H1 (cell line): ENCODE results near the gene EIF4EBP2. TPM values are rescaled to one million over a fixed set of nuclear protein-coding genes. Genes with fewer than 3 reads are reported as not detected.

ENCODE experiments used
- CTCF ChIA-PET: fragments of 300-600 bp; sonication (Branson Sonifier 250); formaldehyde crosslinking; loops from one replicate; lab custom pipeline; 2021; ENCODE audit not compliant: partially characterized antibody; lab: Charles Lee
- POLR2A ChIA-PET: fragments of 300-600 bp; sonication (Branson Sonifier 250); formaldehyde crosslinking; loops from one replicate; lab custom pipeline; 2021; ENCODE audit warnings: inconsistent platforms; ENCODE audit not compliant: partially characterized antibody; lab: Charles Lee
- DNase-seq, 2 experiments: peaks; one replicate each; pipeline versions ENCODE4 v3.0.0 to v3.0.0-alpha.2; 2010 to 2022; ENCODE audit warnings: low spot score in 2 of 2, low read depth in 1 of 2, mixed read lengths in 1 of 2
- FAIRE-seq: peaks from 2 replicates; lab custom pipeline; 2011; peaks lifted over from hg19 to GRCh38; lab: Jason Lieb, UNC
- H2AFZ ChIP-seq: 2 replicates; pipeline ENCODE4 v1.8.1; 2012; ENCODE audit warnings: low read length, inconsistent platforms
- H2AK5ac ChIP-seq: 2 replicates; pipeline ENCODE4 v1.6.1; 2013; ENCODE audit warnings: low read depth, low read length
- H2BK120ac ChIP-seq: replicated peaks from 2 replicates; pipeline ENCODE3; 2013; ENCODE audit warnings: low read depth, low read length, inconsistent platforms
- H2BK12ac ChIP-seq: 2 replicates; pipeline ENCODE4 v1.6.1; 2013; ENCODE audit warnings: low read depth, low read length
- H2BK15ac ChIP-seq: 2 replicates; pipeline ENCODE4 v1.6.1; 2013; ENCODE audit warnings: low read length
- H2BK20ac ChIP-seq: 2 replicates; pipeline ENCODE4 v1.6.1; 2013; ENCODE audit warnings: low read length
- H2BK5ac ChIP-seq: 2 replicates; pipeline ENCODE4 v1.6.1; 2013; ENCODE audit warnings: low read depth, low read length
- H3K14ac ChIP-seq: 2 replicates; pipeline ENCODE4 v1.6.1; 2013; ENCODE audit warnings: inconsistent platforms; ENCODE audit not compliant: insufficient read length
- H3K18ac ChIP-seq: 2 replicates; pipeline ENCODE4 v1.6.1; 2013; ENCODE audit warnings: low read length; ENCODE audit errors: extremely low read depth
- H3K23ac ChIP-seq: 2 replicates; pipeline ENCODE4 v1.6.1; 2013; ENCODE audit warnings: inconsistent platforms; ENCODE audit not compliant: insufficient read length
- H3K23me2 ChIP-seq: 2 replicates; pipeline ENCODE4 v1.6.1; 2013; ENCODE audit warnings: low read depth, low read length
- H3K27ac ChIP-seq: 2 replicates; pipeline ENCODE4 v1.6.1; 2011; ENCODE audit warnings: low read depth, low read length, inconsistent platforms
- H3K27me3 ChIP-seq, 4 experiments: replicated peaks in 1 of 4; 1 replicate in 1 of 4; 2 replicates in 3 of 4; pipeline versions ENCODE4 v1.6.1 to v1.8.1; 2011 to 2013; ENCODE audit warnings: low read length in 3 of 4, mild to moderate bottlenecking in 3 of 4, inconsistent platforms in 2 of 4, mixed read lengths in 2 of 4, moderate library complexity in 1 of 4; ENCODE audit not compliant: control insufficient read depth in 3 of 4, insufficient read depth in 3 of 4; ENCODE audit errors: extremely low read depth in 1 of 4
- H3K36me3 ChIP-seq, 4 experiments: 2 replicates each; pipeline versions ENCODE4 v1.6.1 to v1.8.1; 2011 to 2013; ENCODE audit warnings: mild to moderate bottlenecking in 4 of 4, low read length in 3 of 4, moderate library complexity in 2 of 4, control low read depth in 1 of 4, inconsistent platforms in 1 of 4; ENCODE audit not compliant: insufficient read depth in 4 of 4, control insufficient read depth in 2 of 4
- H3K4ac ChIP-seq: replicated peaks from 2 replicates; pipeline ENCODE3; 2013; ENCODE audit warnings: low read length, low read depth, mixed read lengths, inconsistent platforms; ENCODE audit not compliant: insufficient read length
- H3K4me1 ChIP-seq, 4 experiments: replicated peaks in 1 of 4; 1 replicate in 1 of 4; 2 replicates in 3 of 4; pipeline versions ENCODE4 v1.6.1 to v1.8.1; 2011 to 2013; ENCODE audit warnings: low read length in 3 of 4, inconsistent platforms in 2 of 4, mixed read lengths in 1 of 4; ENCODE audit not compliant: insufficient read depth in 4 of 4, control insufficient read depth in 3 of 4
- H3K4me2 ChIP-seq, 2 experiments: 2 replicates each; pipeline versions ENCODE4 v1.6.1 to v1.8.1; 2011 to 2013; ENCODE audit warnings: low read depth in 2 of 2, low read length in 2 of 2, control low read depth in 1 of 2, inconsistent platforms in 1 of 2, mild to moderate bottlenecking in 1 of 2; ENCODE audit not compliant: insufficient read depth in 1 of 2
- H3K4me3 ChIP-seq, 4 experiments: fragments of 200-600, 300-600 bp in 1 of 4; sonication (generic), shearing (Covaris generic), sonication (Bioruptor Twin) in 1 of 4; 2 replicates each; pipeline versions ENCODE4 v1.5.1 to v1.8.1; 2011 to 2016; ENCODE audit warnings: low read length in 4 of 4, low read depth in 3 of 4, control low read depth in 2 of 4, inconsistent platforms in 2 of 4, mild to moderate bottlenecking in 2 of 4, mixed read lengths in 1 of 4, moderate library complexity in 1 of 4; ENCODE audit not compliant: insufficient read depth in 2 of 4; ENCODE audit errors: extremely low read depth in 1 of 4
- H3K56ac ChIP-seq: replicated peaks from 2 replicates; pipeline ENCODE3; 2013; ENCODE audit warnings: low read depth, mild to moderate bottlenecking, mixed read lengths, low read length, inconsistent platforms; ENCODE audit not compliant: insufficient read length
- H3K79me1 ChIP-seq: 2 replicates; pipeline ENCODE4 v1.6.1; 2013; ENCODE audit warnings: low read depth, low read length, control low read depth
- H3K79me2 ChIP-seq, 2 experiments: 2 replicates each; pipeline versions ENCODE4 v1.6.1 to v1.8.1; 2012 to 2013; ENCODE audit warnings: low read length in 2 of 2, mild to moderate bottlenecking in 2 of 2, inconsistent platforms in 1 of 2; ENCODE audit not compliant: insufficient read depth in 2 of 2, control insufficient read depth in 1 of 2
- H3K9ac ChIP-seq, 4 experiments: replicated peaks in 1 of 4; 1 replicate in 1 of 4; 2 replicates in 3 of 4; pipeline versions ENCODE4 v1.6.1 to v1.8.1; 2011 to 2013; ENCODE audit warnings: low read depth in 3 of 4, low read length in 3 of 4, control low read depth in 2 of 4, mild to moderate bottlenecking in 2 of 4, moderate library complexity in 2 of 4, inconsistent platforms in 1 of 4; ENCODE audit errors: extremely low read depth in 1 of 4
- H3K9me3 ChIP-seq, 2 experiments: 2 replicates each; pipeline versions ENCODE4 v1.6.1 to v1.8.1; 2012 to 2013; ENCODE audit warnings: mild to moderate bottlenecking in 2 of 2, moderate library complexity in 2 of 2, control low read depth in 1 of 2, inconsistent platforms in 1 of 2, low read depth in 1 of 2, low read length in 1 of 2, mixed read lengths in 1 of 2; ENCODE audit not compliant: insufficient read depth in 2 of 2
- H4K20me1 ChIP-seq, 2 experiments: replicated peaks in 1 of 2; 2 replicates each; pipeline versions ENCODE3 to v1.8.1; 2011 to 2013; ENCODE audit warnings: inconsistent platforms in 2 of 2, low read length in 2 of 2, mild to moderate bottlenecking in 1 of 2; ENCODE audit not compliant: insufficient read depth in 2 of 2, control insufficient read depth in 1 of 2
- H4K5ac ChIP-seq: 2 replicates; pipeline ENCODE4 v1.6.1; 2013; ENCODE audit warnings: low read length, low read depth, mixed read lengths, inconsistent platforms; ENCODE audit not compliant: insufficient read length
- H4K8ac ChIP-seq: 2 replicates; pipeline ENCODE4 v1.8.0; 2013; ENCODE audit warnings: mild to moderate bottlenecking, moderate library complexity, low read length, inconsistent platforms; ENCODE audit not compliant: insufficient read depth; ENCODE audit errors: extremely low read depth
- H4K91ac ChIP-seq: replicated peaks from 2 replicates; pipeline ENCODE3; 2013; ENCODE audit warnings: low read length, mixed read lengths, inconsistent platforms; ENCODE audit not compliant: insufficient read length
- CEBPB ChIP-seq: IDR thresholded peaks from 2 replicates; pipeline ENCODE4 v1.6.1; 2012; ENCODE audit warnings: low read depth, low read length
- FOSL1 ChIP-seq: IDR thresholded peaks from 2 replicates; pipeline ENCODE4 v1.6.1; 2011; ENCODE audit warnings: mild to moderate bottlenecking, low read depth, low read length, moderate library complexity; ENCODE audit not compliant: insufficient read depth
- GABPA ChIP-seq: IDR thresholded peaks from 2 replicates; pipeline ENCODE4 v1.6.1; 2011; ENCODE audit warnings: mild to moderate bottlenecking, low read length, moderate library complexity, borderline replicate concordance; ENCODE audit not compliant: insufficient read depth
- HDAC2 ChIP-seq, 2 experiments: fragments of 300-600 bp in 1 of 2; sonication (generic) in 1 of 2; IDR thresholded peaks; 2 replicates each; pipeline ENCODE4 v1.6.1; 2011 to 2012; ENCODE audit warnings: low read depth in 2 of 2, low read length in 2 of 2, mild to moderate bottlenecking in 2 of 2, moderate library complexity in 2 of 2, borderline replicate concordance in 1 of 2, inconsistent platforms in 1 of 2
- KDM1A ChIP-seq: fragments of 200-600, 300-600 bp; sonication (generic); IDR thresholded peaks from 2 replicates; pipeline ENCODE4 v1.7.1; 2016; ENCODE audit warnings: mild to moderate bottlenecking, low read length, borderline replicate concordance
- KDM4A ChIP-seq: IDR thresholded peaks from one replicate; pipeline ENCODE4 v1.7.1; 2012; ENCODE audit warnings: low read depth, mild to moderate bottlenecking, moderate library complexity, low read length, inconsistent platforms; ENCODE audit not compliant: severe bottlenecking
- POLR2A ChIP-seq, 2 experiments: IDR thresholded peaks; 1 replicate in 1 of 2; 2 replicates in 1 of 2; pipeline ENCODE4 v1.6.1; 2011; ENCODE audit warnings: low read depth in 2 of 2, low read length in 2 of 2, mild to moderate bottlenecking in 2 of 2; ENCODE audit errors: control extremely low read depth in 1 of 2
- RAD21 ChIP-seq, 2 experiments: IDR thresholded peaks in 1 of 2; conservative IDR thresholded peaks in 1 of 2; 2 replicates each; pipeline ENCODE4 v1.6.1; 2011; ENCODE audit warnings: low read depth in 2 of 2, low read length in 2 of 2, improper control_type of control experiment in 1 of 2, inconsistent platforms in 1 of 2, mild to moderate bottlenecking in 1 of 2, moderate library complexity in 1 of 2
- RBBP5 ChIP-seq: IDR thresholded peaks from 2 replicates; pipeline ENCODE4 v1.7.1; 2012; ENCODE audit warnings: low read depth, mild to moderate bottlenecking, inconsistent platforms, low read length, moderate library complexity, borderline replicate concordance
- SUZ12 ChIP-seq: fragments of 200-600 bp; sonication (generic); IDR thresholded peaks from 2 replicates; pipeline ENCODE4 v1.6.1; 2012; ENCODE audit warnings: mild to moderate bottlenecking, inconsistent platforms, low read length, moderate library complexity, mixed read lengths
- TAF1 ChIP-seq: IDR thresholded peaks from 2 replicates; pipeline ENCODE4 v1.6.1; 2011; ENCODE audit warnings: mild to moderate bottlenecking, low read depth, low read length
- WGBS, 2 experiments: shearing (Covaris generic) in 1 of 2; methylation state at CpG; one replicate each; pipeline versions ENCODE4 v1.1.6 to v1.1.7; 2013 to 2015; ENCODE audit warnings: low lambda C conversion rate in 2 of 2, mixed read lengths in 2 of 2, inconsistent platforms in 1 of 2, low coverage in 1 of 2, missing lambda C conversion rate in 1 of 2; ENCODE audit not compliant: insufficient replicate concordance in 2 of 2, insufficient coverage in 1 of 2, insufficient read length in 1 of 2; ENCODE audit errors: extremely low coverage in 1 of 2, missing lambda C conversion rate in 1 of 2; 5-methylcytosine and 5-hydroxymethylcytosine counted together
- polyA plus RNA-seq, 7 experiments: library from polyadenylated mRNA; depleted of rRNA in 3 of 7; stranded (reverse) in 5 of 7; unstranded in 2 of 7; fragments of >200 nt in 5 of 7; fragments of 200-250 nt in 2 of 7; gene quantifications; 1 replicate in 5 of 7; 2 replicates in 1 of 7; 4 replicates in 1 of 7; pipeline versions ENCODE4 v1.2.1 to v1.2.3, GENCODE V29; 2011 to 2013; ENCODE audit warnings: missing spikeins in 2 of 7, mixed read lengths in 2 of 7
- total RNA-seq: library from RNA; stranded (reverse); fragmentation: NEBNext Ultra II Directional; extraction: Animal tissue kit (Norgen Biotek cat#: 25700); gene quantifications from 2 replicates; pipeline ENCODE4 v1.2.1, GENCODE V29; 2021

Gene EIF4EBP2
- total and polyA plus RNA-seq, 2 of the 8 experiments (the other 6 are each of a cell fraction or from before 2014, with no cell fraction given) = 55.3 to 144 TPM

GRCh38 chr10:70442332-70442988 lies 38.5 kb downstream of the EIF4EBP2 start:
- H3K23me2 ChIP-seq = peaks cover 15% of the 10 kb centered on the region; the same call in 1 of the 2 replicates
- no peaks in the 10 kb centered on the region; a peak in 1 of 8 replicates for H3K36me3 ChIP-seq
- H3K27ac ChIP-seq = no peak overlapping the region
- POLR2A ChIA-PET = interaction anchor here (1.0 to 4.8 kb wide), 11 partner anchors 8 to 110 kb away, joined by 3 to 28 read pairs (median 7); partner anchors contain the start of genes EIF4EBP2 and LRRC20
- H3K14ac ChIP-seq = no peak overlapping the region
- peaks cover 18 to 43% (median 38%) of the 10 kb centered on the region in 4 experiments for H3K27me3 ChIP-seq
- peak overlapping the region; percentile 98 for H2BK20ac ChIP-seq
- no peaks in the 10 kb centered on the region for H3K9me3 ChIP-seq
- H3K56ac ChIP-seq = no peak overlapping the region
- peak overlapping the region; percentile 30 for H2BK120ac ChIP-seq
- H3K79me2 ChIP-seq = no peaks in the 10 kb centered on the region
- no peak overlapping the region; the same call in 1 of the 2 replicates for H2BK15ac ChIP-seq
- no peak overlapping the region for H3K9ac ChIP-seq
- peak; percentile 50 for FAIRE-seq
- peaks cover 2 to 6% of the 10 kb centered on the region in 2 experiments for H4K20me1 ChIP-seq
- no peaks in the 10 kb centered on the region; the same call in 1 of the 2 replicates for H3K79me1 ChIP-seq
- H3K18ac ChIP-seq = peak overlapping the region; percentile 95
- no peak overlapping the region for H2AFZ ChIP-seq
- no peak overlapping the region for H3K23ac ChIP-seq
- DNase-seq = peak in 1 of 2 experiments; percentile 84
- H3K4me2 ChIP-seq = peak overlapping the region; percentile 73 to 84
- peak overlapping the region in 2 of 4 experiments; percentile 23 to 57; a peak in 4 of 8 replicates for H3K4me3 ChIP-seq
- CTCF ChIA-PET = interaction anchor here (0.7 to 2.0 kb wide), 14 partner anchors 10 to 98 kb away, joined by 3 to 13 read pairs (median 4); no protein-coding TSS in a partner anchor
- peak overlapping the region; percentile 97; the same call in 1 of the 2 replicates for H2BK5ac ChIP-seq
- WGBS, 2 experiments = 8% methylated on average over 6 of the region's 6 CpGs; no CpG with 5 or more reads in 1 of the 2 experiments
- no peak overlapping the region for H4K5ac ChIP-seq
- no peak overlapping the region for H4K8ac ChIP-seq
- H4K91ac ChIP-seq = peak overlapping the region; percentile 75
- H3K4me1 ChIP-seq = peaks cover 5 to 20% (median 19%) of the 10 kb centered on the region in 4 experiments
- H2BK12ac ChIP-seq = peak overlapping the region; percentile 99
- H3K4ac ChIP-seq = peak overlapping the region; percentile 47
- H2AK5ac ChIP-seq = no peak overlapping the region; the same call in 1 of the 2 replicates
- no peak for TF ChIP-seq HDAC2 (IDR thresholded peaks at IDR 0.05; ENCODE audit: borderline replicate concordance in 1 of 2, low read depth in 2 of 2, low read length in 2 of 2)
- TF ChIP-seq GABPA = no peak
- TF ChIP-seq CEBPB = no peak
- no peak for TF ChIP-seq TAF1
- TF ChIP-seq POLR2A (IDR thresholded peaks at IDR 0.05; ENCODE audit: control extremely low read depth in 1 of 2, low read depth in 2 of 2, low read length in 2 of 2) = no peak
- TF ChIP-seq SUZ12 = no peak
- peak; percentile 54 for TF ChIP-seq KDM4A
- TF ChIP-seq KDM1A = peak; percentile 78; the same call in 1 of the 2 replicates
- no peak for TF ChIP-seq FOSL1
- TF ChIP-seq RBBP5 = no peak
- TF ChIP-seq RAD21 (IDR thresholded peaks at IDR 0.05 in 1 of 2, conservative IDR thresholded peaks at IDR 0.05 in 1 of 2; ENCODE audit: low read depth in 2 of 2, low read length in 2 of 2) = peak in 1 of 2 experiments; percentile 9; a peak in 1 of 4 replicates
